GM23338 (cell line): ENCODE data around the gene IRGC. TPM values are rescaled to one million over a fixed set of nuclear protein-coding genes. Genes with fewer than 3 reads are reported as not detected.

Source experiments
- ATAC-seq: fragments of 200-7000 bp; cut with Tn5 transposase; 3 replicates; pipeline ENCODE4 v1.9.1; 2020
- DNase-seq: peaks from one replicate; pipeline ENCODE4 v3.0.0-alpha.2; 2015; ENCODE audit warnings: low spot score
- H2AFZ ChIP-seq: fragments of 200-600 bp; sonication (generic); 2 replicates; pipeline ENCODE4 v1.8.0; 2016; ENCODE audit warnings: antibody characterized with exemption, mild to moderate bottlenecking, moderate library complexity
- H3F3A ChIP-seq: fragments of 200-600 bp; sonication (generic); replicated peaks from 2 replicates; pipeline ENCODE4 v1.8.0; 2017; ENCODE audit warnings: antibody characterized with exemption, mixed run types, low read depth
- H3K27ac ChIP-seq: fragments of 200-600 bp; sonication (generic); 2 replicates; pipeline ENCODE4 v1.6.1; 2016; ENCODE audit warnings: low read depth
- H3K27me3 ChIP-seq: fragments of 200-600 bp; sonication (generic); 2 replicates; pipeline ENCODE4 v1.8.0; 2016; ENCODE audit warnings: mild to moderate bottlenecking, mixed run types, moderate library complexity; ENCODE audit not compliant: insufficient read depth
- H3K36me3 ChIP-seq: fragments of 200-600 bp; sonication (generic); 2 replicates; pipeline ENCODE4 v1.8.0; 2016; ENCODE audit warnings: mild to moderate bottlenecking; ENCODE audit not compliant: insufficient read depth
- H3K4me1 ChIP-seq: fragments of 200-600 bp; sonication (generic); 2 replicates; pipeline ENCODE4 v1.8.0; 2016; ENCODE audit warnings: mild to moderate bottlenecking, moderate library complexity; ENCODE audit not compliant: insufficient read depth
- H3K4me2 ChIP-seq: fragments of 200-600 bp; sonication (generic); 2 replicates; pipeline ENCODE4 v1.7.1; 2017; ENCODE audit warnings: mixed run types
- H3K4me3 ChIP-seq: fragments of 200-600 bp; sonication (generic); 2 replicates; pipeline ENCODE4 v1.6.1; 2016; ENCODE audit warnings: mixed run types
- H3K79me2 ChIP-seq: fragments of 200-600 bp; sonication (generic); replicated peaks from 2 replicates; pipeline ENCODE4 v1.8.0; 2017; ENCODE audit warnings: mild to moderate bottlenecking; ENCODE audit not compliant: insufficient read depth
- H3K9me2 ChIP-seq: fragments of 200-600 bp; sonication (generic); 2 replicates; pipeline ENCODE4 v1.8.0; 2017; ENCODE audit not compliant: insufficient read depth
- H4K20me1 ChIP-seq: fragments of 200-600 bp; sonication (generic); replicated peaks from 2 replicates; pipeline ENCODE4 v1.8.0; 2017; ENCODE audit warnings: mild to moderate bottlenecking; ENCODE audit not compliant: insufficient read depth
- H3K27ac Mint-ChIP-seq: 2 replicates; pipeline ENCODE4 v1.8.0; 2020; ENCODE audit warnings: inconsistent platforms, mild to moderate bottlenecking, moderate library complexity, mixed read lengths
- H3K27me3 Mint-ChIP-seq: 3 replicates; pipeline ENCODE4 v1.8.0; 2022; ENCODE audit warnings: low read depth, mild to moderate bottlenecking, moderate library complexity, mixed read lengths, inconsistent platforms; ENCODE audit not compliant: insufficient read depth, poor library complexity
- H3K36me3 Mint-ChIP-seq: 3 replicates; pipeline ENCODE4 v1.8.0; 2021; ENCODE audit warnings: low read depth, mild to moderate bottlenecking, inconsistent platforms, moderate library complexity, mixed read lengths
- H3K4me1 Mint-ChIP-seq: 3 replicates; pipeline ENCODE4 v1.8.0; 2020; ENCODE audit warnings: mild to moderate bottlenecking, inconsistent platforms, mixed read lengths
- H3K4me3 Mint-ChIP-seq: 3 replicates; pipeline ENCODE4 v1.8.0; 2021; ENCODE audit warnings: moderate library complexity, mild to moderate bottlenecking, inconsistent platforms, mixed read lengths
- H3K9me3 Mint-ChIP-seq: 3 replicates; pipeline ENCODE4 v1.8.0; 2020; ENCODE audit warnings: moderate library complexity, mild to moderate bottlenecking, inconsistent platforms, mixed read lengths
- CREB1 ChIP-seq: fragments of 250-450 bp; sonication (Bioruptor Pico); IDR thresholded peaks from 2 replicates; pipeline ENCODE4 v1.5.0; 2020; ENCODE audit warnings: low read depth, mild to moderate bottlenecking, moderate library complexity
- EZH2 ChIP-seq: fragments of 200-600 bp; sonication (generic); IDR thresholded peaks from one replicate; pipeline ENCODE4 v1.8.0; 2017; ENCODE audit warnings: antibody characterized with exemption, mild to moderate bottlenecking, low read depth; ENCODE audit not compliant: unreplicated experiment
- EZH2phosphoT487 ChIP-seq: fragments of 200-600 bp; sonication (generic); IDR thresholded peaks from one replicate; pipeline ENCODE4 v1.8.1; 2018; ENCODE audit warnings: antibody characterized with exemption; ENCODE audit not compliant: unreplicated experiment
- JUNB ChIP-seq: IDR thresholded peaks from one replicate; pipeline ENCODE4 v1.6.1; 2016; ENCODE audit warnings: antibody characterized with exemption; ENCODE audit not compliant: unreplicated experiment
- NANOG ChIP-seq: IDR thresholded peaks from 2 replicates; pipeline ENCODE4 v1.6.1; 2016; ENCODE audit warnings: antibody characterized with exemption, borderline replicate concordance
- POLR2AphosphoS5 ChIP-seq: IDR thresholded peaks from 2 replicates; pipeline ENCODE4 v1.6.1; 2016; ENCODE audit warnings: antibody characterized with exemption, low read depth
- STAT1 ChIP-seq: IDR thresholded peaks from one replicate; pipeline ENCODE4 v1.6.1; 2016; ENCODE audit warnings: antibody characterized with exemption; ENCODE audit not compliant: unreplicated experiment
- ZNF114 ChIP-seq: fragments of 250-450 bp; sonication (Bioruptor Pico); IDR thresholded peaks from 2 replicates; pipeline ENCODE4 v1.5.0; 2020; ENCODE audit warnings: mild to moderate bottlenecking, moderate library complexity
- ZNF331 ChIP-seq: fragments of 250-450 bp; sonication (Bioruptor Pico); IDR thresholded peaks from 2 replicates; pipeline ENCODE4 v1.5.0; 2020; ENCODE audit warnings: low read depth, mild to moderate bottlenecking, moderate library complexity
- ZNF462 ChIP-seq: fragments of 250-450 bp; sonication (Bioruptor Pico); IDR thresholded peaks from 2 replicates; pipeline ENCODE4 v1.5.0; 2020; ENCODE audit warnings: mild to moderate bottlenecking, moderate library complexity
- polyA plus RNA-seq: library from polyadenylated mRNA; unstranded; fragments of >200 nt; fragmentation: Nextera tagmentation; extraction: Ambion mirVana; gene quantifications from 2 replicates; pipeline ENCODE4 v1.2.1, GENCODE V29; 2016
- total RNA-seq: library from RNA; depleted of rRNA; stranded (reverse); fragments of >200 nt; shearing (Covaris generic); gene quantifications from 2 replicates; pipeline ENCODE4 v1.2.3, GENCODE V29; 2014
- TF ChIP-seq, protein P1 (sequence below): IDR thresholded peaks from one replicate; pipeline ENCODE4 v1.6.1; 2018; ENCODE audit warnings: antibody characterized with exemption; ENCODE audit not compliant: unreplicated experiment
- TF ChIP-seq, protein P2 (sequence below): IDR thresholded peaks from 2 replicates; pipeline ENCODE4 v1.6.1; 2016; ENCODE audit warnings: antibody characterized with exemption
- TF ChIP-seq, protein P3 (sequence below), 2 experiments: fragments of 200-600 bp in 1 of 2; sonication (generic) in 1 of 2; conservative IDR thresholded peaks; 2 replicates each; pipeline versions ENCODE4 v1.5.1 to v1.6.1; 2016 to 2017; ENCODE audit warnings: antibody characterized with exemption in 2 of 2, low read depth in 2 of 2, mild to moderate bottlenecking in 2 of 2, moderate library complexity in 1 of 2

Gene IRGC
- total and polyA plus RNA-seq, 2 experiments from 2014 or later: not detected

DNA sequence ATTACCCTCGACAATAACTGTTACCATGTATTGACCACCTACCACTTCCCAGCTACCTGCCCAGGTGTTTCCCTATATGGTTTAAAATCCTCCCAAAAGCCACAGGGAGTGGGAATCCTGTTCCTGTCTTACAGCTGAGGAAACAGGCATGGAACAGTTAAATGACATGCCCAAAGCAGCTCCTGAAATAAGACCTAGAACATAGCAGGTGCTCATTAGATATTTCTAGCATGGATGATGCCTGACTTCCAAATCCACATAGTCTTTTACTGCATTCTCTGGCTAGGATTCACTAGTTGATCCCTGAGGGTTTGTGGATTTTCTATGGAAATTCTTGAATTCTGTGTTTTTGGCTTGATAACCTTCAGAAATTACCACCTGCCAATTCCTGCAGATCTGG, 51.9 kb downstream of the IRGC start:
- no peaks in the 10 kb centered on the region; the same call in 2 of the 3 replicates for H3K9me3 Mint-ChIP-seq
- H3K4me3 ChIP-seq: no peak overlapping the region
- H3K4me1 ChIP-seq: 0 out of 2 replicates have a peak, but pooled peaks cover under 1% of the 10 kb centered on the region
- DNase-seq (no peak), ATAC-seq (no peak)
- H3K4me3 Mint-ChIP-seq: no peak overlapping the region
- no peak overlapping the region for H2AFZ ChIP-seq
- no peak overlapping the region for H3K4me2 ChIP-seq
- peaks cover 15% of the 10 kb centered on the region for H3K27me3 ChIP-seq
- H3K27me3 Mint-ChIP-seq: peaks cover 28% of the 10 kb centered on the region
- H3K4me1 Mint-ChIP-seq: peaks cover 13% of the 10 kb centered on the region; the same call in 1 of the 3 replicates
- TF ChIP-seq, protein P1, sequence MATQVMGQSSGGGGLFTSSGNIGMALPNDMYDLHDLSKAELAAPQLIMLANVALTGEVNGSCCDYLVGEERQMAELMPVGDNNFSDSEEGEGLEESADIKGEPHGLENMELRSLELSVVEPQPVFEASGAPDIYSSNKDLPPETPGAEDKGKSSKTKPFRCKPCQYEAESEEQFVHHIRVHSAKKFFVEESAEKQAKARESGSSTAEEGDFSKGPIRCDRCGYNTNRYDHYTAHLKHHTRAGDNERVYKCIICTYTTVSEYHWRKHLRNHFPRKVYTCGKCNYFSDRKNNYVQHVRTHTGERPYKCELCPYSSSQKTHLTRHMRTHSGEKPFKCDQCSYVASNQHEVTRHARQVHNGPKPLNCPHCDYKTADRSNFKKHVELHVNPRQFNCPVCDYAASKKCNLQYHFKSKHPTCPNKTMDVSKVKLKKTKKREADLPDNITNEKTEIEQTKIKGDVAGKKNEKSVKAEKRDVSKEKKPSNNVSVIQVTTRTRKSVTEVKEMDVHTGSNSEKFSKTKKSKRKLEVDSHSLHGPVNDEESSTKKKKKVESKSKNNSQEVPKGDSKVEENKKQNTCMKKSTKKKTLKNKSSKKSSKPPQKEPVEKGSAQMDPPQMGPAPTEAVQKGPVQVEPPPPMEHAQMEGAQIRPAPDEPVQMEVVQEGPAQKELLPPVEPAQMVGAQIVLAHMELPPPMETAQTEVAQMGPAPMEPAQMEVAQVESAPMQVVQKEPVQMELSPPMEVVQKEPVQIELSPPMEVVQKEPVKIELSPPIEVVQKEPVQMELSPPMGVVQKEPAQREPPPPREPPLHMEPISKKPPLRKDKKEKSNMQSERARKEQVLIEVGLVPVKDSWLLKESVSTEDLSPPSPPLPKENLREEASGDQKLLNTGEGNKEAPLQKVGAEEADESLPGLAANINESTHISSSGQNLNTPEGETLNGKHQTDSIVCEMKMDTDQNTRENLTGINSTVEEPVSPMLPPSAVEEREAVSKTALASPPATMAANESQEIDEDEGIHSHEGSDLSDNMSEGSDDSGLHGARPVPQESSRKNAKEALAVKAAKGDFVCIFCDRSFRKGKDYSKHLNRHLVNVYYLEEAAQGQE: no peak
- TF ChIP-seq, protein P2, sequence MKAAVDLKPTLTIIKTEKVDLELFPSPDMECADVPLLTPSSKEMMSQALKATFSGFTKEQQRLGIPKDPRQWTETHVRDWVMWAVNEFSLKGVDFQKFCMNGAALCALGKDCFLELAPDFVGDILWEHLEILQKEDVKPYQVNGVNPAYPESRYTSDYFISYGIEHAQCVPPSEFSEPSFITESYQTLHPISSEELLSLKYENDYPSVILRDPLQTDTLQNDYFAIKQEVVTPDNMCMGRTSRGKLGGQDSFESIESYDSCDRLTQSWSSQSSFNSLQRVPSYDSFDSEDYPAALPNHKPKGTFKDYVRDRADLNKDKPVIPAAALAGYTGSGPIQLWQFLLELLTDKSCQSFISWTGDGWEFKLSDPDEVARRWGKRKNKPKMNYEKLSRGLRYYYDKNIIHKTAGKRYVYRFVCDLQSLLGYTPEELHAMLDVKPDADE: no peak
- TF ChIP-seq POLR2AphosphoS5 (no peak), EZH2 (no peak), ZNF114 (CRISPR knock-in tag) (no peak), EZH2phosphoT487 (no peak), CREB1 (CRISPR knock-in tag) (no peak), JUNB (no peak), STAT1 (no peak), ZNF462 (CRISPR knock-in tag) (no peak), NANOG (no peak), ZNF331 (CRISPR knock-in tag) (no peak)
- TF ChIP-seq, protein P3, sequence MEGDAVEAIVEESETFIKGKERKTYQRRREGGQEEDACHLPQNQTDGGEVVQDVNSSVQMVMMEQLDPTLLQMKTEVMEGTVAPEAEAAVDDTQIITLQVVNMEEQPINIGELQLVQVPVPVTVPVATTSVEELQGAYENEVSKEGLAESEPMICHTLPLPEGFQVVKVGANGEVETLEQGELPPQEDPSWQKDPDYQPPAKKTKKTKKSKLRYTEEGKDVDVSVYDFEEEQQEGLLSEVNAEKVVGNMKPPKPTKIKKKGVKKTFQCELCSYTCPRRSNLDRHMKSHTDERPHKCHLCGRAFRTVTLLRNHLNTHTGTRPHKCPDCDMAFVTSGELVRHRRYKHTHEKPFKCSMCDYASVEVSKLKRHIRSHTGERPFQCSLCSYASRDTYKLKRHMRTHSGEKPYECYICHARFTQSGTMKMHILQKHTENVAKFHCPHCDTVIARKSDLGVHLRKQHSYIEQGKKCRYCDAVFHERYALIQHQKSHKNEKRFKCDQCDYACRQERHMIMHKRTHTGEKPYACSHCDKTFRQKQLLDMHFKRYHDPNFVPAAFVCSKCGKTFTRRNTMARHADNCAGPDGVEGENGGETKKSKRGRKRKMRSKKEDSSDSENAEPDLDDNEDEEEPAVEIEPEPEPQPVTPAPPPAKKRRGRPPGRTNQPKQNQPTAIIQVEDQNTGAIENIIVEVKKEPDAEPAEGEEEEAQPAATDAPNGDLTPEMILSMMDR (conservative IDR thresholded peaks at IDR 0.05; ENCODE audit: low read depth in 2 of 2): no peak
- no peaks in the 10 kb centered on the region for H3K36me3 Mint-ChIP-seq
- H3K27ac ChIP-seq: no peak overlapping the region
- H3K36me3 ChIP-seq: no peaks in the 10 kb centered on the region
- no peak overlapping the region for H3K27ac Mint-ChIP-seq
- H4K20me1 ChIP-seq: no peaks in the 10 kb centered on the region
- H3K79me2 ChIP-seq: no peaks in the 10 kb centered on the region
- no peaks in the 10 kb centered on the region for H3F3A ChIP-seq
- H3K9me2 ChIP-seq: no peaks in the 10 kb centered on the region
